NCI-H446 treated with DMSO at 0.1 percent for 48 hours (cell line): ENCODE results near the gene LY6G6C.

Source experiments
- DNase-seq: peaks from one replicate; lab custom pipeline; 2025; lab: John Stamatoyannopoulos, UW

Gene LY6G6C

DNA sequence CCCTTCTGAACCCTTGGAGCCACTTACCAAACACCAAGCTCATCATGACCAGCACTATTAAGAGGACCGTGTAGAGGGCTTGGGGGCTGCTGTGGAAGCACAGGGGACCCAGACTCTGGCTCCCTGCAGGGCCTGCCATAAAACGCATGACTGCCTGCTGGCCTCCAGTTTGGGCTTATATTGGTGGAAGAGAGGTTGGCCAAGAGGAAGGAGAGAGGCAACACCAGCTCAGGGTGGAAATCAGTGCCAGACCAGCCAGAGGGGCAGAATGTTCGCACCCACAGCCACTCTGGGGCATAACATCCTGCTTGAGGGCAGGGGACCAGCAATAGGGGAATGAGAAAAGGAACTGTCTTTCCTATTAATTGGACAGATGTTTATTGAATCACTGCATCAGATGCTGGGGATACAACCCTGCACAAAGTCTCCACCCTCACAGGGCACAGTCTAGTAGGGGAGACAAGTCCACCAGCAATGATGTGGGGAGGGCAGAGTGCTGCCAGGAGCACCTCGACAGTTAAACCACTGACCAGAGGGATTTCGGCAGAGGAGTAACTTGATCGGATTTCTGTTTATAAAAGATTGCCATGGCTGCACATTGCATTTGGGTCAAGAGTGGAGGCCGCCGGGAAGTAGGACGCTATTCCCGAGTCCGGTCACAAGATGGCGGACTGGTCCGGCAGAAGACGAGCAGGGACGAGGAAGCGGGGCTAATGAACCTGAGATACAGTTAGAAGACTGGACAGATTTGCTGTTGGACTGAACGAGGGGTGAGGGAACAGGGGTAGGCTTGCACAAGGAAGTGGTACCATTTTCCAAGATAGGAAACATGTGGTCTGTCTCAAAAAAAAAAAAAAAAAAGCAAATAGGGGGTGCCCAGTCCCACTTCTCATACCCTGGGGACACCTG, 41.1 kb downstream of the LY6G6C start, which contains the start of gene LY6G5C:
Gene LY6G5C, minus strand, starts transcription at position 842 of the 909 bp plus-strand sequence. Its CDS starts 694 bp downstream, at position 148.
- DNase-seq: peak; percentile 27

DNA sequence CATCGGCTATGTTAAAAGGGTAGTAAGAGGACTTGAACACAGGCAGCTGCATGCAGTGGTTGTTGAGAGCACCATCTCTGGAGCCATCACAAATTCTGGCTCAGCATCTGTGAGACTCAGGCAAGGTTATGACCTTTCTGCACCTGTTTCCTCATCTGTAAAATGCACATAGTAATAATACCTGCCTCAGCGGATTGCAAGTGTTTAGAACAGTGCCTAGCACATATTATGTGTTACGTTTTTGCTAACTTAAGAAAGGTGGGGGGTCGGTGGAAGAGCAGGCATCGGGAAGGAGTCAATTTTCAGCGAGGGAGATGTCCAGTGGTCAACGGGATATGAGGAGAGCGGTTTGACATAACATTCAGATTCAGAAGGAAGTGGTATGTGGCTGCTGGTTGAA, 43.6 kb downstream of the LY6G6C start:
- DNase-seq: no peak

- DNase-seq: no peak
Measured at GRCh38 chr6:31676904-31677303, 44.6 kb downstream of the LY6G6C start.

DNA sequence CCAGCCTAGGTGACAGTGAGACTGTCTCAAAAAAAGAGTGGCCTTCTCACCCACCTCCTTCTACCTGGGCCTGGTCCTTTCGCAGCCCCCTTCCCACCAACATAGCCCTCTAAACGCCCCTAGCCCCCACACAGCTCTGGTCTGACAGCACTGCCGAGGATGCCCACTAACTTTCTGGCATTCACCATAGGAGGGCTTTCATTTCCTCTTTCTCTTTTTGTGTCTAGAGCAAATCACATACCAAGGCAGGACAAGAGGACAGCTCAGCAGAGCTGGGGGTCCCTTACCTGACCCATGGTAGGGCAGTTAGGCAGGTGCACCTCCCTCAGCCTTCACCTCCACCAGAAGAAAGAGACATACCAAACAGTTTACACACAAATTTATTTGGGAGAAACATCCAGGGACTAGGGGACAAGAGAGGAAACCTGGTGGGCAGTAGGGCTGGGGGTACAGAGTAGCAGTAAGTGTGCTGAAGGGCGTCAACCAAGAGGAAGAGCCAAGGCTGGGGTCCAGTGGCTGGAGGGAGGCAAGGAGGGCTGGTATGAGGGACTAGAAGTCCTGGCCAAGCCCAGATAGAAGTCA, 45.1 kb downstream of the LY6G6C start:
- no peak for DNase-seq

DNA sequence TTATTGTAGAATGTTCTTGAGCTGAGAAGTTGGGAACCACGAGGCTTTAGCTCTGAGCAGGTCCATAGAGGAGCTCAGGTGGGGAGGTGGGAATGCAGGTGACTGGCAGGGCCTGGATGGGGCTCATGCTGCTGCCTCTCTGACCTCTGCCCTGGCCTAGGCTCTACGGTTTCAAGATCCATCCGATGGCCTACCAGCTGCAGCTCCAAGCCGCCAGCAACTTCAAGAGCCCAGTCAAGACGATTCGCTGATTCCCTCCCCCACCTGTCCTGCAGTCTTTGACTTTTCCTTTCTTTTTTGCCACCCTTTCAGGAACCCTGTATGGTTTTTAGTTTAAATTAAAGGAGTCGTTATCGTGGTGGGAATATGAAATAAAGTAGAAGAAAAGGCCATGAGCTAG, 51.9 kb downstream of the LY6G6C start, which contains the start of gene LY6G5B:
Gene LY6G5B, plus strand, starts transcription at position 301 of the 400 bp plus-strand sequence. CDS start 975 bp downstream, outside the sequence.
- DNase-seq: no peak
